ENCODE measurements around the gene MYBPHL.

GRCh38 chr1:109295712-109296415, 10.9 kb downstream of the MYBPHL start:
- TF ChIP-seq TAF1 (IDR thresholded peaks at IDR 0.05; ENCODE audit: borderline replicate concordance, insufficient read depth, low read length) (no peak), REST (IDR thresholded peaks at IDR 0.05; ENCODE audit: insufficient read depth in 1 of 2, low read depth in 2 of 2, low read length in 2 of 2) (no peak), POLR2AphosphoS5 (IDR thresholded peaks at IDR 0.05; ENCODE audit: low read depth, low read length) (no peak), SIN3A (IDR thresholded peaks at IDR 0.05; ENCODE audit: borderline replicate concordance, insufficient read depth, low read length) (no peak), FOXP2 (optimal IDR thresholded peaks at IDR 0.05; ENCODE audit: borderline replicate concordance, extremely low read depth, extremely low read length, insufficient read depth) (no peak)
